Glutamatergic neuron (in vitro differentiated cells): ENCODE data around the gene MICB. TPM values are rescaled to one million over a fixed set of nuclear protein-coding genes. Genes with fewer than 3 reads are reported as not detected.
A peak's percentile ranks its signal among the peaks of the same experiment; 100 is the strongest.
"Not testable (repeated sequence)": the region's sequence is repeated elsewhere in the genome, so short reads cannot be mapped to it uniquely, and the experiment has no call there.

Experiments used
- DNase-seq: peaks from one replicate; pipeline ENCODE4 v3.0.0; 2022
- H3K27ac Mint-ChIP-seq: one replicate; pipeline ENCODE4 v1.8.0; 2020; ENCODE audit warnings: mild to moderate bottlenecking, mixed read lengths, inconsistent platforms; ENCODE audit not compliant: unreplicated experiment
- H3K27me3 Mint-ChIP-seq: one replicate; pipeline ENCODE4 v1.8.0; 2020; ENCODE audit warnings: mild to moderate bottlenecking, moderate library complexity, mixed read lengths, inconsistent platforms; ENCODE audit not compliant: unreplicated experiment
- H3K36me3 Mint-ChIP-seq: one replicate; pipeline ENCODE4 v1.8.0; 2020; ENCODE audit warnings: mild to moderate bottlenecking, mixed read lengths, inconsistent platforms; ENCODE audit not compliant: unreplicated experiment
- H3K4me1 Mint-ChIP-seq: one replicate; pipeline ENCODE4 v1.8.0; 2020; ENCODE audit warnings: mild to moderate bottlenecking, low read depth, mixed read lengths, inconsistent platforms; ENCODE audit not compliant: unreplicated experiment
- H3K4me3 Mint-ChIP-seq: one replicate; pipeline ENCODE4 v1.8.0; 2020; ENCODE audit warnings: mild to moderate bottlenecking, mixed read lengths, inconsistent platforms; ENCODE audit not compliant: unreplicated experiment
- H3K9me3 Mint-ChIP-seq: one replicate; pipeline ENCODE4 v1.8.0; 2020; ENCODE audit warnings: mild to moderate bottlenecking, moderate library complexity, mixed read lengths, inconsistent platforms; ENCODE audit not compliant: unreplicated experiment
- total RNA-seq: library from RNA; stranded (reverse); fragmentation: NEBNext Ultra II Directional; extraction: Animal tissue kit (Norgen Biotek cat#: 25700); gene quantifications from one replicate; pipeline ENCODE4 v1.2.1, GENCODE V29; 2021; ENCODE audit not compliant: unreplicated experiment
- TF ChIP-seq, protein P1 (sequence below): fragments of 200-600 bp; sonication (generic); IDR thresholded peaks from one replicate; pipeline ENCODE4 v1.5.0; 2021; ENCODE audit not compliant: partially characterized antibody, unreplicated experiment

MICB gene
- total RNA-seq, 1 donor from 2014 or later = 3.6 TPM

DNA sequence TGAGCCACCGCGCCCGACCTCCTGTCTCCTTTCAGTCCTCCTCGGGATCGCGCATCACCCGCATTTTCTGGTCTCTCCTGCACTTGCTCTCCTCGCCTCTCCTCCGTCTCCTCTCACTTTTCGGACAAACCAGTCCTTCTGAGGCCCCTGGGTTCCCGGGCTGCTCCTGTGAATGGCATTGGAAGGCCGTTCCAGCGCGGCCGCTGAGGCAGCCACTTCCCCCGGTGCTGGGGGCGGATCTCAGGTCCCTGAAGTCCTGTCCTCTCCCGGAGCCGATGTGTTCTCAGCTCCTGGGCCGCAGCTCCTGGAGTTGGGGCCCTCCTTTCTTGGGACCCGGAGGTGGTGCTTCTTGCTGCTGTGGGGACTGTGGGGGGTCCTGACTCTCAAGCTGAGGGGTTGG is 803 bp downstream of the MICB start:
- peak; percentile 40 for DNase-seq
- H3K4me1 Mint-ChIP-seq = peaks cover 9% of the 10 kb centered on the region
- no peaks in the 10 kb centered on the region for H3K36me3 Mint-ChIP-seq
- TF ChIP-seq, protein P1, sequence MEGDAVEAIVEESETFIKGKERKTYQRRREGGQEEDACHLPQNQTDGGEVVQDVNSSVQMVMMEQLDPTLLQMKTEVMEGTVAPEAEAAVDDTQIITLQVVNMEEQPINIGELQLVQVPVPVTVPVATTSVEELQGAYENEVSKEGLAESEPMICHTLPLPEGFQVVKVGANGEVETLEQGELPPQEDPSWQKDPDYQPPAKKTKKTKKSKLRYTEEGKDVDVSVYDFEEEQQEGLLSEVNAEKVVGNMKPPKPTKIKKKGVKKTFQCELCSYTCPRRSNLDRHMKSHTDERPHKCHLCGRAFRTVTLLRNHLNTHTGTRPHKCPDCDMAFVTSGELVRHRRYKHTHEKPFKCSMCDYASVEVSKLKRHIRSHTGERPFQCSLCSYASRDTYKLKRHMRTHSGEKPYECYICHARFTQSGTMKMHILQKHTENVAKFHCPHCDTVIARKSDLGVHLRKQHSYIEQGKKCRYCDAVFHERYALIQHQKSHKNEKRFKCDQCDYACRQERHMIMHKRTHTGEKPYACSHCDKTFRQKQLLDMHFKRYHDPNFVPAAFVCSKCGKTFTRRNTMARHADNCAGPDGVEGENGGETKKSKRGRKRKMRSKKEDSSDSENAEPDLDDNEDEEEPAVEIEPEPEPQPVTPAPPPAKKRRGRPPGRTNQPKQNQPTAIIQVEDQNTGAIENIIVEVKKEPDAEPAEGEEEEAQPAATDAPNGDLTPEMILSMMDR = no peak
- H3K27me3 Mint-ChIP-seq = peaks cover 13% of the 10 kb centered on the region
- H3K27ac Mint-ChIP-seq = no peak overlapping the region
- H3K4me3 Mint-ChIP-seq = peak overlapping the region; percentile 98
- peaks cover 7% of the 10 kb centered on the region for H3K9me3 Mint-ChIP-seq

DNA sequence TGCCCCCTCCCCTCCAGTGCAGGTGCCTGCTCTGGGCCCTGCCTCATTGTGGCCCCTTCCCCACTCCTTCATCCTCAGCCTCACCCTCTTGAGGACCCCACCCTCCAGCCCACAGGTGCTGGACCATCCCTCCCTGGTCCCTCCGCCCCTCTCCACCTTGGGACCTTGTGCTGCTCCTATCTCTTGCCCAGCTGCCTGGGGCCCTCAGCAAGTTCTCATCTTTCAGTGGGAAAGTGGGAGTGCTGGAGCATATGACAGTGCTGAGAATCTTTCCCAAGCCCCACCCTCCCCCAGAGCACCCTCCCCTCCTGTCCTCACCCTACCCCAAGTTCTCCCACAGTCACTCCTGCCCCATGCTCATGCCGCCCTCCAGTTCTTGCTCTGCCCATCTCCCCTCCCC is 1.7 kb downstream of the MICB start:
- H3K4me1 Mint-ChIP-seq, H3K9me3 Mint-ChIP-seq, H3K36me3 Mint-ChIP-seq, DNase-seq, H3K27ac Mint-ChIP-seq: not testable (repeated sequence)
- peak overlapping the region; percentile 98 for H3K4me3 Mint-ChIP-seq
- peaks cover 13% of the 10 kb centered on the region for H3K27me3 Mint-ChIP-seq

DNA sequence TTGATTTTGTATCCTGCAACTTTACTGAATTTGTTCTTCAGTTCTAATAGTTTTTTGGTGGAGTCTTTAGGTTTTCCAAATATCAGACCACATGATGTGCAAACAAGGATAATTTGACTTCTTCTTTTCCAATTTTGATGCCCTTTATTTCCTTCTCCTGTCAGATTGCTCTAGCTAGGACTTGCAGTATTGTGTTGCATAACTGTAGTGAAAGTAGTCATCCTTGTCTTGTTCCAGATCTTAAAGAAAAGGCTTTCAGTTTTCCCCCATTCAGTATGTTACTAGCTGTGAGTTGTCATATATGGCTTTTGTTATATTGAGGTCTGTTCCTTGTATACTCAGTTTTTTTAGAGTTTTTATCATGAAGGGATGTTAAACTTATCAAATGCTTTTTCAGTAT is 4.6 kb downstream of the MICB start:
- Mint-ChIP-seq H3K27ac (no peak overlapping the region), H3K4me1 (peaks cover 2% of the 10 kb centered on the region), H3K36me3 (no peaks in the 10 kb centered on the region), H3K9me3 (peaks cover 2% of the 10 kb centered on the region), H3K27me3 (peaks cover 5% of the 10 kb centered on the region), H3K4me3 (no peak overlapping the region)
- TF ChIP-seq, protein P1 = no peak
- DNase-seq = no peak

DNA sequence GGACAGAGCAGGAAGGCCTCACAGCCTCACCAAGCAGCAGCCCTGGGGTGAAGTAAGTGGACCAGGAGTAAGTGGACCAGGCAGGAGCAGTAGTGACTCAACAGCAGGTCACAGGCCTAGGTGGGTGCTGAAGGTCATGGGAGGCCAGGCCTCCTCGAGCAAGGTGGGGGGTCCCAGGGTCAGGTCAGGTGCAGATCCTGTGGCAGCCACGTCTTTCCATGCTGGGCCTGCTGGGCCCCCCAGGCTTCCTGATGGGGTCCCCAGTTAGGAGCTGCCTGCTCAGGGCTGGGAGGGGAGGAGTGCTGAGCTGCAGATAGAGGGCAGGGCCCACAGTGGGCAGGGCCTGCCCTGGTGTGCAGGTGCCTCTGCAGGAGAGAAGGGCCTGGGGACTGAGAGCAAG is 11.1 kb downstream of the MICB start:
- not testable (repeated sequence) for DNase-seq, H3K27ac Mint-ChIP-seq, H3K36me3 Mint-ChIP-seq, H3K27me3 Mint-ChIP-seq, H3K4me3 Mint-ChIP-seq, H3K4me1 Mint-ChIP-seq, H3K9me3 Mint-ChIP-seq

DNA sequence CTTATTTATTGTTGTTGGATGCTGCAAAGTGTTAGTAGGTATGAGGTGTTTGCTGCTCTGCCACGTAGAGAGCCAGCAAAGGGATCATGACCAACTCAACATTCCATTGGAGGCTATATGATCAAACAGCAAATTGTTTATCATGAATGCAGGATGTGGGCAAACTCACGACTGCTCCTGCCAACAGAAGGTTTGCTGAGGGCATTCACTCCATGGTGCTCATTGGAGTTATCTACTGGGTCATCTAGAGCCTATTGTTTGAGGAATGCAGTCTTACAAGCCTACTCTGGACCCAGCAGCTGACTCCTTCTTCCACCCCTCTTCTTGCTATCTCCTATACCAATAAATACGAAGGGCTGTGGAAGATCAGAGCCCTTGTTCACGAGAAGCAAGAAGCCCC is 12.1 kb downstream of the MICB start:
- DNase-seq = no peak

DNA sequence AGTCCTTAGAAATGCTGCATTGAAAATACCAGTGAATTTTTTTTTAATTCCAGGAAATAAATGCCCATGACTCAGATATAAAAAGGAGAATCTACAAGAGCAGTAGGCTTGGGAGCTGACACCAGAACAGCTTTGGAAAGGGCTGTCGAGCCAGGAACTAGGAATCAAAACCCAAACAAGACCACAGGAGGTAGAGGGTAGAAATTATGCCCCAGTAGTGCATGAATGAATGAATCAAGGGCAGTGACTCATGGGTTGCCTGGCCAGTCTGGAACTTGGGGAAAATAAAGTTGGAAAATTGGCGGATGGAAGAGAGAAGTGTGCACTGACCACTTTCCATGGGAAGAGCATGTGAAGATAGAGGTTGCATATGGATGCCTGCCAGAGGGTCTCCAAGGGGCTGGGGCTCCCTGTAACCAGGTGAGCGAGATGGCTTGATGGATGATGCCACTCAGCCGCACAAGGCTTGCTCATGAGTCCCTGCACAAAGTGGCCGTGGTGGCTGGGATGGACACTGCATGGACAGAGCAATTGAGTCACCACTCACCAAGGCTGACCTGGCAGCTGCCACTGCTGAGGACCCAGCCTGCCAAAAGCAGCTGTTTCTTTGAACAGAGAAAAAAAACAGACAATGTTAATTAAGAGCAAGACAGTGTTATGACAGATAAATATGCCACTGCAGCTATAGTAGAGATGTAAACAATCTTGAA is 15.7 kb downstream of the MICB start:
- Mint-ChIP-seq H3K36me3 (no peaks in the 10 kb centered on the region), H3K27me3 (peaks cover 2% of the 10 kb centered on the region), H3K4me1 (peaks cover 2% of the 10 kb centered on the region), H3K27ac (no peak overlapping the region), H3K4me3 (no peak overlapping the region), H3K9me3 (peaks cover 2% of the 10 kb centered on the region)
- no peak for DNase-seq
- TF ChIP-seq, protein P1 = no peak

More for the DNA sequence above, 12.1 kb downstream of the MICB start:
- no peaks in the 10 kb centered on the region for H3K36me3 Mint-ChIP-seq
- peaks cover 2% of the 10 kb centered on the region for H3K9me3 Mint-ChIP-seq
- peaks cover 2% of the 10 kb centered on the region for H3K4me1 Mint-ChIP-seq
- TF ChIP-seq, protein P1 = no peak
- peaks cover 2% of the 10 kb centered on the region for H3K27me3 Mint-ChIP-seq
- H3K4me3 Mint-ChIP-seq = no peak overlapping the region
- no peak overlapping the region for H3K27ac Mint-ChIP-seq
